ENCODE data around the gene MED7. TPM values are rescaled to one million over a fixed set of nuclear protein-coding genes. Genes with fewer than 3 reads are reported as not detected.

MED7 gene
- polyA plus RNA-seq, 4 donors, result 7.8 to 16.0 (median 12.3) TPM

GRCh38 chr5:157166214-157167213, 23.8 kb upstream of the MED7 start, which contains the start of gene GARIN3:
Gene GARIN3, minus strand, starts transcription at chr5:157166264. Its CDS starts 96 bp downstream, at chr5:157166168.
- no peak within 1 kb of the TSS for H3K4me3 ChIP-seq (ENCODE audit: low read depth in 1 of 3, low read length in 3 of 3)
- no peaks in the 10 kb centered on the region for H3K4me1 ChIP-seq (ENCODE audit: control insufficient read depth in 3 of 3, insufficient read depth in 2 of 3, low read depth in 1 of 3, low read length in 2 of 3)
- no peak within 1 kb of the TSS for H3K27ac ChIP-seq (ENCODE audit: low read depth in 1 of 3, low read length in 2 of 3)
- 80 to 88% (median 81%) methylated on average over 7 of the region's 7 CpGs for WGBS, 3 donors
- FAIRE-seq (no peak), DNase-seq (no peak)
- H3K36me3 ChIP-seq (ENCODE audit: control insufficient read depth in 3 of 3, insufficient read depth in 2 of 3, low read depth in 1 of 3, low read length in 3 of 3), result no peaks in the 10 kb centered on the region
- peaks cover 0 to 3% (median 0%) of the 10 kb centered on the region in 3 donors for H3K27me3 ChIP-seq (ENCODE audit: control insufficient read depth in 3 of 3, insufficient read depth in 3 of 3, low read length in 3 of 3)
- H3K9me3 ChIP-seq (ENCODE audit: control insufficient read depth in 2 of 2, insufficient read depth in 1 of 2, low read depth in 1 of 2, low read length in 1 of 2), result peaks cover 0 to 3% of the 10 kb centered on the region in 2 donors

GRCh38 chr5:157165668-157166067, 23.0 kb upstream of the MED7 start:
- FAIRE-seq (no peak), DNase-seq (no peak)
- Histone ChIP-seq H3K27me3 (ENCODE audit: control insufficient read depth in 3 of 3, insufficient read depth in 3 of 3, low read length in 3 of 3) (peaks cover 0 to 3% (median 0%) of the 10 kb centered on the region in 3 donors), H3K36me3 (ENCODE audit: control insufficient read depth in 3 of 3, insufficient read depth in 2 of 3, low read depth in 1 of 3, low read length in 3 of 3) (no peaks in the 10 kb centered on the region), H3K4me3 (ENCODE audit: low read depth in 1 of 3, low read length in 3 of 3) (no peak overlapping the region), H3K9me3 (ENCODE audit: control insufficient read depth in 2 of 2, insufficient read depth in 1 of 2, low read depth in 1 of 2, low read length in 1 of 2) (peaks cover 0 to 2% of the 10 kb centered on the region in 2 donors), H3K27ac (ENCODE audit: low read depth in 1 of 3, low read length in 2 of 3) (no peak overlapping the region), H3K4me1 (ENCODE audit: control insufficient read depth in 3 of 3, insufficient read depth in 2 of 3, low read depth in 1 of 3, low read length in 2 of 3) (no peaks in the 10 kb centered on the region)
- WGBS, 3 donors, result 90 to 92% (median 90%) methylated on average over 14 of the region's 14 CpGs

GRCh38 chr5:157165261-157165660, 22.6 kb upstream of the MED7 start:
- H3K4me1 ChIP-seq (ENCODE audit: control insufficient read depth in 3 of 3, insufficient read depth in 2 of 3, low read depth in 1 of 3, low read length in 2 of 3), result no peaks in the 10 kb centered on the region
- no peak overlapping the region for H3K27ac ChIP-seq (ENCODE audit: low read depth in 1 of 3, low read length in 2 of 3)
- peaks cover 0 to 3% (median 0%) of the 10 kb centered on the region in 3 donors for H3K27me3 ChIP-seq (ENCODE audit: control insufficient read depth in 3 of 3, insufficient read depth in 3 of 3, low read length in 3 of 3)
- H3K9me3 ChIP-seq (ENCODE audit: control insufficient read depth in 2 of 2, insufficient read depth in 1 of 2, low read depth in 1 of 2, low read length in 1 of 2), result no peaks in the 10 kb centered on the region
- no peak for DNase-seq
- no peaks in the 10 kb centered on the region for H3K36me3 ChIP-seq (ENCODE audit: control insufficient read depth in 3 of 3, insufficient read depth in 2 of 3, low read depth in 1 of 3, low read length in 3 of 3)
- WGBS, 3 donors, result 79 to 92% (median 89%) methylated on average over 4 of the region's 4 CpGs
- no peak for FAIRE-seq
- no peak overlapping the region for H3K4me3 ChIP-seq (ENCODE audit: low read depth in 1 of 3, low read length in 3 of 3)

GRCh38 chr5:157164521-157164920, 21.9 kb upstream of the MED7 start:
- Histone ChIP-seq H3K9me3 (ENCODE audit: control insufficient read depth in 2 of 2, insufficient read depth in 1 of 2, low read depth in 1 of 2, low read length in 1 of 2) (no peaks in the 10 kb centered on the region), H3K27ac (ENCODE audit: low read depth in 1 of 3, low read length in 2 of 3) (no peak overlapping the region), H3K4me3 (ENCODE audit: low read depth in 1 of 3, low read length in 3 of 3) (no peak overlapping the region), H3K36me3 (ENCODE audit: control insufficient read depth in 3 of 3, insufficient read depth in 2 of 3, low read depth in 1 of 3, low read length in 3 of 3) (no peaks in the 10 kb centered on the region), H3K4me1 (ENCODE audit: control insufficient read depth in 3 of 3, insufficient read depth in 2 of 3, low read depth in 1 of 3, low read length in 2 of 3) (no peaks in the 10 kb centered on the region), H3K27me3 (ENCODE audit: control insufficient read depth in 3 of 3, insufficient read depth in 3 of 3, low read length in 3 of 3) (peaks cover 0 to 3% (median 0%) of the 10 kb centered on the region in 3 donors)
- DNase-seq, result no peak
- 60 to 80% (median 66%) methylated on average over 5 of the region's 5 CpGs for WGBS, 3 donors
- FAIRE-seq, result no peak

GRCh38 chr5:157162919-157163510, 20.4 kb upstream of the MED7 start:
- Histone ChIP-seq H3K27ac (ENCODE audit: low read depth in 1 of 3, low read length in 2 of 3) (no peak overlapping the region), H3K4me1 (ENCODE audit: control insufficient read depth in 3 of 3, insufficient read depth in 2 of 3, low read depth in 1 of 3, low read length in 2 of 3) (no peaks in the 10 kb centered on the region), H3K9me3 (ENCODE audit: control insufficient read depth in 2 of 2, insufficient read depth in 1 of 2, low read depth in 1 of 2, low read length in 1 of 2) (no peaks in the 10 kb centered on the region), H3K36me3 (ENCODE audit: control insufficient read depth in 3 of 3, insufficient read depth in 2 of 3, low read depth in 1 of 3, low read length in 3 of 3) (no peaks in the 10 kb centered on the region), H3K27me3 (ENCODE audit: control insufficient read depth in 3 of 3, insufficient read depth in 3 of 3, low read length in 3 of 3) (peaks cover 0 to 3% (median 0%) of the 10 kb centered on the region in 3 donors), H3K4me3 (ENCODE audit: low read depth in 1 of 3, low read length in 3 of 3) (no peak overlapping the region)
- DNase-seq, result no peak
- FAIRE-seq, result no peak
- whole genome bisulfite sequencing, 3 donors, result 89 to 95% (median 92%) methylated on average over 12 of the region's 12 CpGs

- WGBS, 3 donors, result 87 to 92% (median 90%) methylated on average over 6 of the region's 6 CpGs
- peaks cover 0 to 3% (median 0%) of the 10 kb centered on the region in 3 donors for H3K27me3 ChIP-seq (ENCODE audit: control insufficient read depth in 3 of 3, insufficient read depth in 3 of 3, low read length in 3 of 3)
- H3K4me1 ChIP-seq (ENCODE audit: control insufficient read depth in 3 of 3, insufficient read depth in 2 of 3, low read depth in 1 of 3, low read length in 2 of 3), result peaks cover 0 to 4% (median 0%) of the 10 kb centered on the region in 3 donors
- H3K9me3 ChIP-seq (ENCODE audit: control insufficient read depth in 2 of 2, insufficient read depth in 1 of 2, low read depth in 1 of 2, low read length in 1 of 2), result no peaks in the 10 kb centered on the region
- FAIRE-seq (no peak), DNase-seq (no peak)
- no peak overlapping the region for H3K4me3 ChIP-seq (ENCODE audit: low read depth in 1 of 3, low read length in 3 of 3)
- H3K36me3 ChIP-seq (ENCODE audit: control insufficient read depth in 3 of 3, insufficient read depth in 2 of 3, low read depth in 1 of 3, low read length in 3 of 3), result no peaks in the 10 kb centered on the region
- no peak overlapping the region for H3K27ac ChIP-seq (ENCODE audit: low read depth in 1 of 3, low read length in 2 of 3)
These were observed 19.3 kb upstream of the MED7 start for GRCh38 chr5:157161996-157162395.

- FAIRE-seq (no peak), DNase-seq (no peak)
- no peaks in the 10 kb centered on the region for H3K27me3 ChIP-seq (ENCODE audit: control insufficient read depth in 3 of 3, insufficient read depth in 3 of 3, low read length in 3 of 3)
- peaks cover 0 to 4% (median 0%) of the 10 kb centered on the region in 3 donors for H3K4me1 ChIP-seq (ENCODE audit: control insufficient read depth in 3 of 3, insufficient read depth in 2 of 3, low read depth in 1 of 3, low read length in 2 of 3)
- no peak overlapping the region for H3K27ac ChIP-seq (ENCODE audit: low read depth in 1 of 3, low read length in 2 of 3)
- H3K9me3 ChIP-seq (ENCODE audit: control insufficient read depth in 2 of 2, insufficient read depth in 1 of 2, low read depth in 1 of 2, low read length in 1 of 2), result no peaks in the 10 kb centered on the region
- no peaks in the 10 kb centered on the region for H3K36me3 ChIP-seq (ENCODE audit: control insufficient read depth in 3 of 3, insufficient read depth in 2 of 3, low read depth in 1 of 3, low read length in 3 of 3)
- WGBS, 3 donors, result 79 to 88% (median 84%) methylated on average over 4 of the region's 4 CpGs
- H3K4me3 ChIP-seq (ENCODE audit: low read depth in 1 of 3, low read length in 3 of 3), result no peak overlapping the region
These were observed 17.3 kb upstream of the MED7 start for GRCh38 chr5:157160001-157160400.

- DNase-seq (no peak), FAIRE-seq (no peak)
- peaks cover 0 to 4% (median 0%) of the 10 kb centered on the region in 3 donors for H3K4me1 ChIP-seq (ENCODE audit: control insufficient read depth in 3 of 3, insufficient read depth in 2 of 3, low read depth in 1 of 3, low read length in 2 of 3)
- no peak overlapping the region for H3K27ac ChIP-seq (ENCODE audit: low read depth in 1 of 3, low read length in 2 of 3)
- no peaks in the 10 kb centered on the region for H3K27me3 ChIP-seq (ENCODE audit: control insufficient read depth in 3 of 3, insufficient read depth in 3 of 3, low read length in 3 of 3)
- H3K4me3 ChIP-seq (ENCODE audit: low read depth in 1 of 3, low read length in 3 of 3), result no peak overlapping the region
- no peaks in the 10 kb centered on the region for H3K9me3 ChIP-seq (ENCODE audit: control insufficient read depth in 2 of 2, insufficient read depth in 1 of 2, low read depth in 1 of 2, low read length in 1 of 2)
- H3K36me3 ChIP-seq (ENCODE audit: control insufficient read depth in 3 of 3, insufficient read depth in 2 of 3, low read depth in 1 of 3, low read length in 3 of 3), result no peaks in the 10 kb centered on the region
- 71 to 78% (median 75%) methylated on average over 6 of the region's 6 CpGs for WGBS, 3 donors
These were observed 16.6 kb upstream of the MED7 start for GRCh38 chr5:157159209-157159751.

Measured in small intestine (tissue), 7 donors.